K562 (cell line): ENCODE data around the gene PNPLA1. TPM values are rescaled to one million over a fixed set of nuclear protein-coding genes. Genes with fewer than 3 reads are reported as not detected.
A peak's percentile ranks its signal among the peaks of the same experiment; 100 is the strongest.

Experiments used
- ATF2 ChIP-seq: sonication (generic); formaldehyde crosslinking; IDR thresholded peaks from 2 replicates; pipeline ENCODE4 v1.8.1; 2022; ENCODE audit warnings: missing genetic modification reagents
- CTBP1 ChIP-seq: fragments of 450-650 bp; IDR thresholded peaks from 2 replicates; pipeline ENCODE4 v1.6.1; 2016; ENCODE audit warnings: borderline replicate concordance
- E2F1 ChIP-seq: sonication (generic); formaldehyde crosslinking; IDR thresholded peaks from 2 replicates; pipeline ENCODE4 v1.8.1; 2023; ENCODE audit warnings: mild to moderate bottlenecking, missing genetic modification reagents, moderate library complexity
- JUN ChIP-seq, 2 experiments: sonication (generic) in 1 of 2; formaldehyde crosslinking in 1 of 2; IDR thresholded peaks; 2 replicates each; pipeline versions ENCODE4 v1.6.1 to v1.8.0; 2012 to 2022; ENCODE audit warnings: borderline replicate concordance in 2 of 2, mild to moderate bottlenecking in 2 of 2, improper control_type of control experiment in 1 of 2, low read depth in 1 of 2, low read length in 1 of 2, missing genetic modification reagents in 1 of 2
- SMAD1 ChIP-seq: fragments of 150-350 bp; IDR thresholded peaks from 2 replicates; pipeline ENCODE4 v1.6.1; 2014; ENCODE audit warnings: low read length, low read depth; ENCODE audit not compliant: partially characterized antibody
- TSC22D4 ChIP-seq: fragments of 450-650 bp; IDR thresholded peaks from 2 replicates; pipeline ENCODE4 v1.6.1; 2016; ENCODE audit warnings: missing genetic modification characterization, missing biosample characterization, control low read depth
- ZNF184 ChIP-seq: sonication (generic); formaldehyde crosslinking; IDR thresholded peaks from 2 replicates; pipeline ENCODE4 v1.5.0; 2020; ENCODE audit warnings: missing genetic modification reagents
- polyA plus RNA-seq, 8 experiments: library from polyadenylated mRNA; depleted of rRNA in 4 of 8; stranded (reverse) in 5 of 8; unstranded in 3 of 8; fragments of >200 nt; fragmentation: Nextera tagmentation in 2 of 8; fragmentation: Illumina TruSeq in 1 of 8; extraction: Ambion mirVana in 2 of 8; extraction: Trizol in 1 of 8; gene quantifications; 2 replicates each; pipeline versions ENCODE4 v1.2.1 to v1.2.3, GENCODE V29; 2011 to 2014; ENCODE audit warnings: inconsistent platforms in 1 of 8, missing spikeins in 1 of 8
- total RNA-seq, 7 experiments: library from RNA; depleted of rRNA in 6 of 7; stranded (reverse); fragments of >200 nt in 6 of 7; fragmentation: Illumina TruSeq in 2 of 7; extraction: Trizol in 2 of 7; gene quantifications; 2 replicates each; pipeline versions ENCODE4 v1.2.1 to v1.2.3, GENCODE V29; 2011 to 2021; ENCODE audit warnings: low replicate concordance in 1 of 7
- TF ChIP-seq, protein P1 (sequence below): sonication (generic); formaldehyde crosslinking; IDR thresholded peaks from 2 replicates; pipeline ENCODE4 v1.8.0; 2022; ENCODE audit warnings: missing genetic modification reagents, mild to moderate bottlenecking, moderate library complexity, borderline replicate concordance
- TF ChIP-seq, protein P2 (sequence below): fragments of 450-650 bp; IDR thresholded peaks from 2 replicates; pipeline ENCODE4 v1.6.1; 2016

The PNPLA1 gene
- total and polyA plus RNA-seq, 9 of the 15 experiments (the other 6 are each of a cell fraction or from before 2014, with no cell fraction given), result 0.04 to 0.27 (median 0.13) TPM; not detected in 2

GRCh38 chr6:36320475-36320874, 50.6 kb downstream of the PNPLA1 start (continued):
- TF ChIP-seq, protein P1, sequence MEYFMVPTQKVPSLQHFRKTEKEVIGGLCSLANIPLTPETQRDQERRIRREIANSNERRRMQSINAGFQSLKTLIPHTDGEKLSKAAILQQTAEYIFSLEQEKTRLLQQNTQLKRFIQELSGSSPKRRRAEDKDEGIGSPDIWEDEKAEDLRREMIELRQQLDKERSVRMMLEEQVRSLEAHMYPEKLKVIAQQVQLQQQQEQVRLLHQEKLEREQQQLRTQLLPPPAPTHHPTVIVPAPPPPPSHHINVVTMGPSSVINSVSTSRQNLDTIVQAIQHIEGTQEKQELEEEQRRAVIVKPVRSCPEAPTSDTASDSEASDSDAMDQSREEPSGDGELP, result peak; percentile 37; the same call in 1 of the 2 replicates
- TF ChIP-seq TSC22D4 (no peak), ZNF184 (CRISPR knock-in tag) (no peak), JUN (IDR thresholded peaks at IDR 0.05; ENCODE audit: borderline replicate concordance, low read depth, low read length) (peak; percentile 55; the same call in 1 of the 2 replicates), JUN (CRISPR knock-in tag; IDR thresholded peaks at IDR 0.05; ENCODE audit: borderline replicate concordance) (no peak), ATF2 (CRISPR knock-in tag) (no peak), CTBP1 (peak; percentile 42; the same call in 1 of the 2 replicates), SMAD1 (no peak), E2F1 (CRISPR knock-in tag) (no peak)
- TF ChIP-seq, protein P2, sequence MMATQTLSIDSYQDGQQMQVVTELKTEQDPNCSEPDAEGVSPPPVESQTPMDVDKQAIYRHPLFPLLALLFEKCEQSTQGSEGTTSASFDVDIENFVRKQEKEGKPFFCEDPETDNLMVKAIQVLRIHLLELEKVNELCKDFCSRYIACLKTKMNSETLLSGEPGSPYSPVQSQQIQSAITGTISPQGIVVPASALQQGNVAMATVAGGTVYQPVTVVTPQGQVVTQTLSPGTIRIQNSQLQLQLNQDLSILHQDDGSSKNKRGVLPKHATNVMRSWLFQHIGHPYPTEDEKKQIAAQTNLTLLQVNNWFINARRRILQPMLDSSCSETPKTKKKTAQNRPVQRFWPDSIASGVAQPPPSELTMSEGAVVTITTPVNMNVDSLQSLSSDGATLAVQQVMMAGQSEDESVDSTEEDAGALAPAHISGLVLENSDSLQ, result peak; percentile 41; the same call in 1 of the 2 replicates
